Measurements from ENCODE around the gene PCSK6. TPM values are rescaled to one million over a fixed set of nuclear protein-coding genes. Genes with fewer than 3 reads are reported as not detected.
"Not testable (repeated sequence)": the region's sequence is repeated elsewhere in the genome, so short reads cannot be mapped to it uniquely, and the experiment has no call there.

Gene PCSK6
- total RNA-seq, 2 experiments from 2014 or later: 0.28 TPM; not detected in 1

DNA sequence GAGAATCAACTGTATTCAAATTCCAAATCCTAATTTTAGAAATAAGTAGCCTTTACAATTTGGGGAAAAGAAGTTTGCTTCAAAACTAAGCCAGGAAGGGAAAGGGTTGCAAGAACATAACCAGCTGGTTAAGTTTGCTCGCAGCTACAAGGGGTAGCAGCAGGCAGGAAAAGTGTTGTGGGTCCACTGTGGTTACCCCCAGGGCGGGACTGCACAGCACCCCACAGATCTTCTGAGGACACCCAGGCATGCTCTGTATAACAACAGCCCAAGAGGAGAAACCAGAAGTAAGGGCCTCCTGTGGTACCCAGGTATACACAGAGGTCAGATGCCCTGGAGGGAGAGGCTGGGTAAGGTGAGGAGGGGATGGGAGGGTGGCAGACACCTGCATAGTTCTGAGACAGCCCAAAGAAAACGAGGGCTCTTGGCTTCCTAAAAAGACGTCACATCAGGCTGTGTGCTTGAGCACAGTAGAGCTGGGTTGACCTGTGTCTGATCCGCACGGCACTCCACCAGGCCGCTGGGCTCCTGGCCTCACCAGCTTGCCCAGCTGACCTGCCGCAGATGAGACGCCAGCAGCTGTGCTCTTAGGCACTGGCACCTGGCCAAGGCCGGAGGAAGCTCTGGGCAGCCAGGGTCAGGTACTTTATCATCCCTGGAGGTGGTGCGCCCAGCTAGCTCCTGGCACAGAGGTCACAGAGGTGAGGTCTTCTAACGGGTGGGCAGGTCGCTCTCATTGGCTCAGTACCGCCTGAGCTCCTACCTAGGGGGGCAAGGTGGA, 112.7 kb downstream of the PCSK6 start:
- peaks cover 4% of the 10 kb centered on the region for H3K4me1 Mint-ChIP-seq (ENCODE audit: low read depth)
- Histone ChIP-seq H3K4me1 (ENCODE audit: insufficient read depth, low read length) (no peaks in the 10 kb centered on the region), H3K36me3 (ENCODE audit: insufficient read depth, low read length) (no peaks in the 10 kb centered on the region), H3K4me3 (ENCODE audit: low read length) (no peak overlapping the region), H3K27me3 (ENCODE audit: control insufficient read depth in 1 of 2, insufficient read depth in 2 of 2, low read length in 2 of 2) (peaks cover 2 to 13% of the 10 kb centered on the region in 2 experiments), H3K27ac (ENCODE audit: low read depth in 1 of 2, low read length in 2 of 2) (no peak overlapping the region), H3K9me3 (ENCODE audit: control insufficient read depth in 1 of 2, insufficient read depth in 1 of 2, low read length in 2 of 2) (no peaks in the 10 kb centered on the region)
- TF ChIP-seq, protein P1, sequence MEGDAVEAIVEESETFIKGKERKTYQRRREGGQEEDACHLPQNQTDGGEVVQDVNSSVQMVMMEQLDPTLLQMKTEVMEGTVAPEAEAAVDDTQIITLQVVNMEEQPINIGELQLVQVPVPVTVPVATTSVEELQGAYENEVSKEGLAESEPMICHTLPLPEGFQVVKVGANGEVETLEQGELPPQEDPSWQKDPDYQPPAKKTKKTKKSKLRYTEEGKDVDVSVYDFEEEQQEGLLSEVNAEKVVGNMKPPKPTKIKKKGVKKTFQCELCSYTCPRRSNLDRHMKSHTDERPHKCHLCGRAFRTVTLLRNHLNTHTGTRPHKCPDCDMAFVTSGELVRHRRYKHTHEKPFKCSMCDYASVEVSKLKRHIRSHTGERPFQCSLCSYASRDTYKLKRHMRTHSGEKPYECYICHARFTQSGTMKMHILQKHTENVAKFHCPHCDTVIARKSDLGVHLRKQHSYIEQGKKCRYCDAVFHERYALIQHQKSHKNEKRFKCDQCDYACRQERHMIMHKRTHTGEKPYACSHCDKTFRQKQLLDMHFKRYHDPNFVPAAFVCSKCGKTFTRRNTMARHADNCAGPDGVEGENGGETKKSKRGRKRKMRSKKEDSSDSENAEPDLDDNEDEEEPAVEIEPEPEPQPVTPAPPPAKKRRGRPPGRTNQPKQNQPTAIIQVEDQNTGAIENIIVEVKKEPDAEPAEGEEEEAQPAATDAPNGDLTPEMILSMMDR (IDR thresholded peaks at IDR 0.05): no peak
- H3K36me3 Mint-ChIP-seq (ENCODE audit: low read depth): no peaks in the 10 kb centered on the region
- H3K27ac Mint-ChIP-seq: no peak overlapping the region
- H3K27me3 Mint-ChIP-seq: peaks cover 25% of the 10 kb centered on the region
- intact Hi-C loops (cut with DNase I, micrococcal nuclease): no loop called here
- no peak for DNase-seq
- ChIA-PET POLR2A (no interaction called here), CTCF (no interaction called here)
- ATAC-seq (ENCODE audit: poor library complexity): no peak
- H3K4me3 Mint-ChIP-seq: no peak overlapping the region
- no peaks in the 10 kb centered on the region for H3K9me3 Mint-ChIP-seq

DNA sequence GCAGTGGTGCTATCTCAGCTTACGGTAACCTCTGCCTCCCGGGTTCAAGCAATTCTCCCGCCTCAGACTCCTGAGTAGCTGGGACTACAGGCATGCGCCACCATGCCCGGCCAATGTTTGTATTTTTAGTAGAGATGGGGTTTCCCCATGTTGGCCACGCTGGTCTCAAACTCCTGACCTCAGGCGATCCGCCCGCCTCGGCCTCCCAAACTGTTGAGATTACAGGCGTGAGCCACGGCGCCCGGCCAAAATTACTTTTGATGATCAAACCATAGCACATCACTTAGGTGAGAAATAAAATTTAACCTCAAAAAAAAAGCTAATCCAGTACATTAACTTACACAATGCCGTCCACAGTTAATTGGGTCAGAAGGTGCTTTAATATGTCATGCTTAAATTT, 114.5 kb downstream of the PCSK6 start:
- not testable (repeated sequence) for ATAC-seq (ENCODE audit: poor library complexity); H3K27ac Mint-ChIP-seq

GRCh38 chr15:101374326-101374725, 115.2 kb downstream of the PCSK6 start:
- no peak for DNase-seq
- TF ChIP-seq, protein P1 (IDR thresholded peaks at IDR 0.05): no peak
- H3K9me3 ChIP-seq (ENCODE audit: control insufficient read depth in 1 of 2, insufficient read depth in 1 of 2, low read length in 2 of 2): no peaks in the 10 kb centered on the region
- peaks cover 4% of the 10 kb centered on the region for H3K4me1 Mint-ChIP-seq (ENCODE audit: low read depth)
- no peak overlapping the region for H3K4me3 Mint-ChIP-seq
- no peaks in the 10 kb centered on the region for H3K9me3 Mint-ChIP-seq
- CTCF ChIA-PET: no interaction called here
- no peaks in the 10 kb centered on the region for H3K4me1 ChIP-seq (ENCODE audit: insufficient read depth, low read length)
- peaks cover 24% of the 10 kb centered on the region for H3K27me3 Mint-ChIP-seq
- no peak for ATAC-seq (ENCODE audit: poor library complexity)
- H3K36me3 Mint-ChIP-seq (ENCODE audit: low read depth): no peaks in the 10 kb centered on the region
- POLR2A ChIA-PET: no interaction called here
- H3K27me3 ChIP-seq (ENCODE audit: control insufficient read depth in 1 of 2, insufficient read depth in 2 of 2, low read length in 2 of 2): peaks cover 2 to 13% of the 10 kb centered on the region in 2 experiments
- intact Hi-C loops (cut with DNase I, micrococcal nuclease): no loop called here
- no peak overlapping the region for H3K4me3 ChIP-seq (ENCODE audit: low read length)
- H3K27ac ChIP-seq (ENCODE audit: low read depth in 1 of 2, low read length in 2 of 2): no peak overlapping the region
- H3K36me3 ChIP-seq (ENCODE audit: insufficient read depth, low read length): no peaks in the 10 kb centered on the region
- no peak overlapping the region for H3K27ac Mint-ChIP-seq

More for the DNA sequence above, 114.5 kb downstream of the PCSK6 start:
- H3K4me1 Mint-ChIP-seq (ENCODE audit: low read depth); H3K36me3 Mint-ChIP-seq (ENCODE audit: low read depth); POLR2A ChIA-PET; CTCF ChIA-PET; H3K27ac ChIP-seq (ENCODE audit: low read depth in 1 of 2, low read length in 2 of 2); H3K9me3 ChIP-seq (ENCODE audit: control insufficient read depth in 1 of 2, insufficient read depth in 1 of 2, low read length in 2 of 2); intact Hi-C loops (cut with DNase I, micrococcal nuclease); H3K4me3 Mint-ChIP-seq; H3K36me3 ChIP-seq (ENCODE audit: insufficient read depth, low read length); H3K9me3 Mint-ChIP-seq; DNase-seq; H3K4me3 ChIP-seq (ENCODE audit: low read length); H3K4me1 ChIP-seq (ENCODE audit: insufficient read depth, low read length): not testable (repeated sequence)
- H3K27me3 ChIP-seq (ENCODE audit: control insufficient read depth in 1 of 2, insufficient read depth in 2 of 2, low read length in 2 of 2): peaks cover 2 to 13% of the 10 kb centered on the region in 2 experiments
- H3K27me3 Mint-ChIP-seq: peaks cover 21% of the 10 kb centered on the region

- H3K27me3 Mint-ChIP-seq: peaks cover 26% of the 10 kb centered on the region
- Histone ChIP-seq H3K36me3 (ENCODE audit: insufficient read depth, low read length) (no peaks in the 10 kb centered on the region), H3K27me3 (ENCODE audit: control insufficient read depth in 1 of 2, insufficient read depth in 2 of 2, low read length in 2 of 2) (peaks cover 2 to 13% of the 10 kb centered on the region in 2 experiments), H3K4me1 (ENCODE audit: insufficient read depth, low read length) (no peaks in the 10 kb centered on the region), H3K4me3 (ENCODE audit: low read length) (no peak overlapping the region), H3K9me3 (ENCODE audit: control insufficient read depth in 1 of 2, insufficient read depth in 1 of 2, low read length in 2 of 2) (no peaks in the 10 kb centered on the region), H3K27ac (ENCODE audit: low read depth in 1 of 2, low read length in 2 of 2) (no peak overlapping the region)
- no peak overlapping the region for H3K27ac Mint-ChIP-seq
- CTCF ChIA-PET: no interaction called here
- ATAC-seq (ENCODE audit: poor library complexity) (no peak), DNase-seq (no peak)
- H3K9me3 Mint-ChIP-seq: no peaks in the 10 kb centered on the region
- H3K4me3 Mint-ChIP-seq: no peak overlapping the region
- no peaks in the 10 kb centered on the region for H3K36me3 Mint-ChIP-seq (ENCODE audit: low read depth)
- TF ChIP-seq, protein P1 (IDR thresholded peaks at IDR 0.05): no peak
- intact Hi-C loops (cut with DNase I, micrococcal nuclease): no loop called here
- H3K4me1 Mint-ChIP-seq (ENCODE audit: low read depth): peaks cover 4% of the 10 kb centered on the region
- POLR2A ChIA-PET: no interaction called here
Measured at GRCh38 chr15:101373577-101373976, 115.9 kb downstream of the PCSK6 start.

Measured in CD4-positive, alpha-beta T cell (primary cell).